Lower lobe of right lung (tissue), 2 donors: Measurements from ENCODE around the gene BRF1. TPM values are rescaled to one million over a fixed set of nuclear protein-coding genes. Genes with fewer than 3 reads are reported as not detected.
A peak's percentile ranks its signal among the peaks of the same experiment; 100 is the strongest.

Source experiments
- ATAC-seq, 2 donors: fragments of 200-7000 bp; cut with Tn5 transposase; one replicate each; pipeline ENCODE4 v1.9.1; 2020 to 2022; ENCODE audit warnings: mild to moderate bottlenecking in 2 of 2, moderate library complexity in 2 of 2
- DNase-seq: peaks from one replicate; pipeline ENCODE4 v3.0.0-alpha.2; 2020
- H3K27ac ChIP-seq: fragments of 200-600 bp; one replicate; pipeline ENCODE4 v1.8.0; 2022
- H3K27me3 ChIP-seq: fragments of 200-600 bp; one replicate; pipeline ENCODE4 v1.8.0; 2022; ENCODE audit warnings: low read depth
- H3K36me3 ChIP-seq: fragments of 200-600 bp; one replicate; pipeline ENCODE4 v1.8.0; 2022; ENCODE audit warnings: mild to moderate bottlenecking
- H3K4me1 ChIP-seq: fragments of 200-600 bp; one replicate; pipeline ENCODE4 v1.8.0; 2022
- H3K4me3 ChIP-seq: fragments of 200-600 bp; one replicate; pipeline ENCODE4 v1.8.0; 2022; ENCODE audit warnings: mild to moderate bottlenecking
- H3K9me3 ChIP-seq: fragments of 200-600 bp; one replicate; pipeline ENCODE4 v1.8.0; 2022
- CTCF ChIP-seq: fragments of 200-600 bp; IDR thresholded peaks from one replicate; pipeline ENCODE4 v1.8.0; 2022; ENCODE audit warnings: antibody characterized with exemption, mild to moderate bottlenecking
- intact Hi-C: fragments of 100-400 bp; cut with DNase I; formaldehyde crosslinking; loops from one replicate; pipeline ENCODE4 v1.11.0; 2022
- total RNA-seq: library from RNA; stranded (reverse); fragmentation: NEBNext Ultra II Directional; extraction: Animal tissue kit (Norgen Biotek cat#: 25700); gene quantifications from one replicate; pipeline ENCODE4 v1.2.1, GENCODE V29; 2021
- donor health status: DM: no; HTN: yes; CAD: no; lungs with severe emphysema.

The BRF1 gene
- total RNA-seq, 1 donor from 2014 or later: 35.7 TPM

DNA sequence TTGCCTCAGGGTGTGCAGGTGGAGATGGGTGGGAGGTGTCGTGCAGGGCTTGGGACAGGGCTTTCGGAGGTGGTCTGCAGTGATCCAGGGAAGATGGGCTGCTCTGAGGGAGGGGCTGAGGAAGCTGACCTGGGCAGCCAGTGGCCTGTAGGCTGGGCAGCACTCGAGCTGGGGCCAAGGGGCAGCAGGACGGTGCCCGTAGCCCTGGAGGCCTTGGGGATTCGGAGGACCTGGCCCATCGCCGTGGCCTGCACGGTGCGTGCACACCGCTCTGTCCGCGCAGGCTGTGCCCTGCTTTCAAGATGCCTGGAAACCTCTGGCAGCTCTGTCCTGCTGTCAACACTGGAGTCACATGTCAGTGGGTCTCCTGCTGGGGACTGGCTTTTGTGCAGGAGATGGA lies 22.9 kb upstream of the BRF1 start:
- Histone ChIP-seq H3K36me3 (peaks cover 6% of the 10 kb centered on the region), H3K27ac (no peak overlapping the region), H3K4me1 (peaks cover 14% of the 10 kb centered on the region), H3K9me3 (no peaks in the 10 kb centered on the region), H3K4me3 (no peak overlapping the region), H3K27me3 (no peaks in the 10 kb centered on the region)
- TF ChIP-seq CTCF: no peak
- ATAC-seq (peak in 1 of 2 donors; percentile 19), DNase-seq (no peak)
- intact Hi-C loops: no loop called here

GRCh38 chr14:105322791-105323556 lies 22.2 kb upstream of the BRF1 start:
- no peak overlapping the region for H3K27ac ChIP-seq

GRCh38 chr14:105317546-105317945 lies 16.7 kb upstream of the BRF1 start:
- intact Hi-C loops: no loop called here
- H3K27ac ChIP-seq: peak overlapping the region; percentile 7
- TF ChIP-seq CTCF: no peak
- no peaks in the 10 kb centered on the region for H3K27me3 ChIP-seq
- H3K9me3 ChIP-seq: no peaks in the 10 kb centered on the region
- peak; percentile 10 to 26 for ATAC-seq
- H3K4me1 ChIP-seq: peaks cover 37% of the 10 kb centered on the region
- no peaks in the 10 kb centered on the region for H3K36me3 ChIP-seq
- H3K4me3 ChIP-seq: no peak overlapping the region
- DNase-seq: no peak

More at GRCh38 chr14:105322791-105323556, 22.2 kb upstream of the BRF1 start:
- peaks cover 13% of the 10 kb centered on the region for H3K4me1 ChIP-seq
- intact Hi-C loops: no loop called here
- DNase-seq (no peak), ATAC-seq (no peak)
- peaks cover 6% of the 10 kb centered on the region for H3K36me3 ChIP-seq
- H3K27me3 ChIP-seq: no peaks in the 10 kb centered on the region
- H3K4me3 ChIP-seq: no peak overlapping the region
- H3K9me3 ChIP-seq: no peaks in the 10 kb centered on the region
- no peak for TF ChIP-seq CTCF

DNA sequence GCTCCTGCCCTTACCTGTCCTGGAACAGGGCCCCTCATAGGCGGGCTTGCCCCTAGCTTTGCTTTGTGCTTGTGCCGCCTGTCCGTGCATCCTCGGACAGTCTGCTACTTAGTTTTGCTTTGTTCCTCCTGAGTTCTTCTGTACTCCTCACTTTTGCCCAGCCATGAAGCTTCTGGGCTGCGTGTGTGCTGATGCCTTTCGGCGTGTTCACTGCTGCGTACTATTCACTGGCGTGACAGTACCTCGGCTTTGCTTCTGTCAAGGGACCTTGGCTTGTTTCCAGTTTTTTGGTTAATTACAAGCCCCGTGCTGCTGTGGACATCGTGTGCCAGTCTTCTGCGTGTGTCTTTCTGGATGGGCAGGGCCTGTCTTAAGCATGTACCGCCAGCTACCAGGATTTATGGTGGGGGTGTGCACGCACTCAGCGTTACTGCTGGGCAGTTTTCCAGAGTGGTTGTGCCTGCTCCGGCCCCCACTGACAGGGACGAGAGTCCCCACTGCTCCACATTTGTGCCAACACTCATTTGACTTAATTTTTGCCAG lies 16.2 kb upstream of the BRF1 start:
- Histone ChIP-seq H3K36me3 (no peaks in the 10 kb centered on the region), H3K4me3 (no peak overlapping the region), H3K9me3 (no peaks in the 10 kb centered on the region), H3K27me3 (no peaks in the 10 kb centered on the region), H3K27ac (peak overlapping the region; percentile 7), H3K4me1 (peaks cover 37% of the 10 kb centered on the region)
- TF ChIP-seq CTCF: no peak
- ATAC-seq (no peak), DNase-seq (no peak)
- intact Hi-C loops: no loop called here

DNA sequence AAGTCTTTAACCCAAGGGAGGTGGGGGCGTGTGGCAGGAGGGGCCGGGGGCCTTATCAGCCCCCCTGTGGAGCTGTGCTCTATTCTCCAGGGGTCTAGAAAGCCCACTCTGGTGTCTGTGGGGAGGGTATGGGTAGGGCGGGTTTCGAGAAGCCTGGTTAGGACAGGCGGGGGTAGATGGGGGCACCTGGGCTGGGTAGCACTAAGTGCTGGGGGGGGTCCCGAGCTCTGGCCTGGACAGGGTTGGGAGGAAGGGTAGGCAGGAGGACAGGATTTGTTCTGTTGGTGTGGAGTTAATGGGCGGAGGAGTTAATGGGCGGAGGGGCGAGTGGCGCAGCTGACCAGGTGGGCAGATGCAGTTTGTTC lies 15.8 kb upstream of the BRF1 start:
- no peak for TF ChIP-seq CTCF
- Histone ChIP-seq H3K27me3 (no peaks in the 10 kb centered on the region), H3K36me3 (no peaks in the 10 kb centered on the region), H3K4me1 (peaks cover 37% of the 10 kb centered on the region), H3K9me3 (no peaks in the 10 kb centered on the region), H3K4me3 (no peak overlapping the region), H3K27ac (no peak overlapping the region)
- intact Hi-C loops: no loop called here
- ATAC-seq (no peak), DNase-seq (no peak)
